SIG-M5 treated with dmso at 0.1 percent for 504 hours (cell line): ENCODE results near the gene ZHX3.

Experiments
- DNase-seq: peaks from one replicate; lab custom pipeline; 2025; ENCODE audit not compliant: unreplicated experiment; lab: John Stamatoyannopoulos, UW

The ZHX3 gene

DNA sequence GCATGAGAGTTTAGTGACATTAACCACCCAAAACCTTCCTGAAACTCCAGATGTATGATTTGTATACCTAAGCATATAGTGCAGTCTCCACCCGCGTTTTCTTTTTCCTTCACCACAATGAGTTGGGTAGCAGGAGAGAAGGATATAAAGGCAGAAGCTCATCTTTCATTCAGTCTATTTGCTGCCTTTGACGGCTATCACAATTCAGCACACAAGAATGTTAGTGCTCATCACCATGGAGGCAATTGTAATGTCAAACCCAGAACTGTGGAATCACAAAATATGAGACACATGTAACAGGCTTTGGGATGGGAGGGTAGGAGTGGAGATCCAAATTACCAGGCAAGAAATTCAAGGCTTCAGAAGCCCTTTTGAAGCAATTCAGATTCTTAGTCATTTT, 17.6 kb downstream of the ZHX3 start:
- no peak for DNase-seq

DNA sequence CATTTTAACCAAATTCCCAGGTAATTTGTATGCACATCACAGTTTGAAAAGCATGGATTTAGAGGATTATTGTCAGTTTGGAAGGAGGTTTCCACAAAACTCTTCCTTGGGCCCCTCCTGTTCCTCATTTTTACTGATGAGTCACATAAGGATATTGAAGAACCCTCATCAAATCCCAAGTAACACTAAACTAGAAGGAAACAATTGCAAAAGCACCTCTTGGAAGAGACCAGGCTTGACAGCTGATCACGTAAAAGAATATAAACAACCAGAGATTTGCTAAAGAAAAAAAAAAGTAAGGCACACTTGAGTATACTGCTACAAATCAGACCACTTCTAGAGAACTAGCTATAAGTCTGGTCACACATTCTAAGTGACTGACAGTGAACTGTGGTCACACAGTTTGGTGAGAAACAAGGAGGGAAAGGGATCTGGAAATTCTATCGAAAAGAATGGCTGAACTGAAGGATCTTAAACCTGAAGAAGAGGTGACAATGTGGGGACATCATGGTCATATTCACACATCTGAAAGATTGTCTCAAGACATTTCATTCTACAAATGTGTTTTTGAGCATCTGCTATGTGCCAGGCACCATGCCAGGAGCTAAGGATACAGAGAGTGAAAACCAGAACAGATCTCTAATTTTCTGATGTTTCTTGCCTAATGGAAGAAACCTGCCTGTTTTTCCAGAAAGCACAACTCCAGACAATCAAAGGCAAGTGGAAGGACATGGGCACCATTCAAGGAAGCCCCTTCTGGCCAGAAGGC, 24.1 kb downstream of the ZHX3 start:
- no peak for DNase-seq

DNA sequence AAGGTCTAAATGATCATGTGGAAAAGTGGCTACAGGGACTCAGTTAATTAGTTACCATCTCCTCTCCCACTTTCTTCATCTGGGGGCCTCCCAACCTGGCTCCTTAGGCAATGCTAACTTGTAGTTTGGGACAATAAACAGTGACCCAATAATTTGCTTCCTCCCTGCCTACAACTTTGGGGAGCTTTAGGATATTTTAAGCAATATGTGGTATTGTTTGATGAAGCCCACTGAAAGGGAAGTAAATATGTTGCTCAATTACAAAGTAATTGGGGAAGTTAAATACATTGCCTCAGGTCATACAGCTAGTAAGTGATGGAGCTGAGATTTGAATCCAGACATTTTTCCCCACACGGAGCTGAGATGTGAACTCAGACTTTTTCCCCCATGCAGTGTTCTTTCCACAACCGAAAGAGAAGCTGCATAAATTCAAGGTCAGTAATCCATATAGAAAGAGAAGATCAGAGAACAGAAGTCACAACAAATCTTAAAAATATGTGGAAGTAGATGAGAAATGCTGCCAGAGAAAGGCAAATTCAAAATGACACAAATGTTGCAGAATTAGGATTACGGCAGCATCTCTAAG, 26.6 kb downstream of the ZHX3 start:
- peak; percentile 80 for DNase-seq

DNA sequence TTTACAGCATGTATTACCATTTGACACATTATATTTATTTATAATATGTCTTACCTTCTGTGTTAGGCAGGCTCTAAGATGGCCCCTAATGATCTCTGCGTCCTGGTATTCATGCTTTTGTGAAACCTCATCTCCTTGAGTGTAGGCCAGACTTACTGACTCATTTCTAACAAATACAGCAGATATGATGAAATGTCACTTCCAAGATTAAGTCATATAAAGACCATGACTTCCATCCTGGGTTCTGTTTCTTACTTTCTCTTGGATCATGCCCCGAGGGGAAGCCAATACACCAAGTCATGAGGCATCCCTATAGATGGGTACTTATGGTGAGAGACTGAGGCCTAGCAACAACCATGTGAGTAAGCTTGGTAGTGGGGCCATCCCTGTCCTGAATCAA, 30.2 kb downstream of the ZHX3 start:
- DNase-seq: no peak

DNA sequence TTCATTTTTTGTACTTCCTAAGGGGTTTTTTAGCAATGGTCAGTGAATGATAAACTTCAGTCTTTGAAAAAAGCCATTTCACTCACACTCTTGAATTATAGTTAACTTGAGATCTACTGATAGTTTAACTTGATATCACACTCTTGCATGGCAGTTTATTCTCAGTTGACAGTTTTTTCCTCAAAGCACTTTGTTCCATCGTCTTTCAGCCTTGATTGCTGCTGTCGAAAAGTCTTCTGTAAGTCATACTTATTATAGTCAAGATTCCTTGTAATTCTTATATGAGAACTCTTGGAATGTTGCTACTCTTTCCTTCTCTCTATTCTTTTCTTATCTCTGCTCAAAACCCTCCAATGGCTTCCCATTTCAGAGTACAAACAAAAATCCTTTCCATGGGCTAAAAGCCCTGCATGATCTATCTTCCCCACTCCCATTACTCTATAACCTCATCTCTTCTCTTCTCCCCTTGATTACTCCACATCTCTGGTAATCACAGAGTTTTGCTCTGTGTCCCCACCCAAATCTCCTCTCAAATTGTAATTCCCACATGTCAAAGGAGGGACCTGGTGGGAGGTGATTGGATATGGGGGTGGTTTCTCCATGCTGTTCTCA, 31.2 kb downstream of the ZHX3 start:
- DNase-seq: no peak

DNA sequence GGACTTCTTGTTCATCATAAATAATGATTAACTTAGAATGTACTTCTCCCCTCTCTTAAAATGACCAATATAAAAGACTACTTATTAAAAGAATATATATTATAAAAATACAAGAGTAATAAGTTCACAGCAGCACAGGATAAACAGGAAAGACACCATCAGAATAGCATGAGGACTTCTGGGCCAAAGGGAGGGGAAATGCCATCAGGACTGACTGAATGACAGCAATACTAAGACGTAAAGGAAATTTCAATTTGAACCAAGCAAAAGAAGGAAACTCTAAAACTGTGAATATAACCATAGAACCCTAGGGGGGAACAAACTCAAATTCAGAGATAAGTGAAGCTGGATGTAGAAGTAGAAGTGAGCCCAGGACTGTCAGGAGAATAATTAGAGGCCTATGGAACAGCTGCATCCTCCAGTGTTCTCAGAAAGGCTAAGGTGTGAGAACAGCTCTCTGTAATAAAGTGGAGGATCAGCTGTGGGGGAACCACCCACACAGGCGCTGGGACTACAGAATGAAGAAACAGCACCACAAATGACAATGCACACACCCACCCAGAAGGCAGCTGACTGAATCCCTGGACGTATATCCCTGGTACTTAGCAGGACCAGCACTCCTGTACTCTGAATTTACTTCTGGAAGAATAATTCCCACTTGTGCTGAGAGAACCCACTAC, 37.8 kb downstream of the ZHX3 start:
- DNase-seq: no peak

DNA sequence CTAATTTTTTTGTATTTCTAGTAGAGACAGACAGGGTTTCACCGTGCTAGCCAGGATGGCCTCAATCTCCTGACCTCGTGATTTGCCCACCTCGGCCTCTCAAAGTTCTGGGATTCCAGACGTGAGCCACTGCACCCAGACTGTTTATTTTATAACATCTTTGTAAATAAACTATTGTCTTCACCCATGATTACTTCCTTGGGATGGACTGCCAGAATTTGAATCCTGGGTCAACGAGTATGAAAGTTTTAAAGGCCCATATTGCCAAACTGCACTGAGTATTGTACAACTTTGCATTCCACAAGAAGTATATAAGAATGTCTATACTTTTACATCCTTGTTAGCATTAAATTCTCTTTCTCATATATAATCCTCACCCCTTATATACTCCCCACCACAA, 38.6 kb downstream of the ZHX3 start:
- no peak for DNase-seq

DNA sequence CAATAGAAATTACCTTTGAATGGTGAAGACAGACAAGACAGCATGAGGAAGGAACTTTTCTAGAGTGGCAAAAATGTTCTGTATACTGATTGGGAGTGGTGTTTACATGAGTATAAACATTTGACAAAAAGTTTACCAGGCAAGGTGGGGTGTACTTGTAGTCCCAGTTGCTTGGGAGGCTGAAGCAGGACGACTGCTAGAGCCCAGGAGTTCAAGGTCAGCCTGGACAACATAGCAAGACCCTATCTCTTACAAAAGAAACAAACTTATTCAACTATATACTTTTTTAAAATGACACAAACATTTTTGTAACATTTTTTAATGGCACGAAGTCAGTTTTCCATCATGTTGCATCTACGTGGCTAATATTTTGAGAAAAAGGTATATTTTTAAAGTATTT, 40.5 kb downstream of the ZHX3 start:
- DNase-seq: no peak

DNA sequence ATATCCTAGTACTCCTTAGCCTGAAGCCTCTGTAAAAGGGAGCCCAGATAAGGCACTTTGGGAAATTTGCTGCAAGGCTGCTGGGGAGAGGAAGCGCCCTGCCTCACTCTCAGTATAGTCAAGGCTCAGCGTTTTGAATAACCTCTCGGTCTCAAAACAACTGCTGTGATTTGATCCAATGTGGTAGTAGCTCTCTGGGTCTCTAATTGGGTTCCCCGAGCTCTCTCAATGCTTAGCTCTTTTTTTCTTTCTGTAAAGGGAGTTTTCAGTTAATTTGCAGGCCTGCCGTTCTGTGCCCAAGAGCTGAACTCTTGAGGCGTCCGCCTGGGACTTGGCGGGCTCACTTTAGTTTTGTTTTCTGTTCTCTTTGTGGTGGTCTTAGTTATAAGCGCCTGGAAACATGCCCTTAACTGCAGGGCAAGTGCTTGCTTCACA, 41.2 kb downstream of the ZHX3 start:
- DNase-seq: no peak

DNA sequence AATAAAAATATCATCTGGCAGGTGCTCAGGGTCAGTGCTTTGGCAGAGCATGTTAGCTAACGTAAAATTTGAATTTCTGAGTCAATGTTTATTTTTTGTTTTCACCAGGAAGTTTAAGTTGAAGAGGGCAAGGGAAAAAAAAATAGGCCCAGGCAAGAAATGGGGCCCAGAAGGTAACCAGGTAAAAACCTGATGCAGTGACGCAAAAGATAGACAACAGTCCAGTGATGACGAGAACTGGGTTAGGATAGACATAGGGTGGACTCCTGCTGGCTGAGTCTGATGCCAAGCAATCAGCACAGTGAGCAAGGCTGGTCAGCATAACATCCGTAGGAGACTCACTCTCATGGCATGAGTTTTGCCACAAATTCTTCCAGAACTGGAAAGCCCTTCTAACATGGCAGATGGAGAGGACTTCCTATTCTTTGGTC, 42.2 kb downstream of the ZHX3 start:
- peak; percentile 10 for DNase-seq

DNA sequence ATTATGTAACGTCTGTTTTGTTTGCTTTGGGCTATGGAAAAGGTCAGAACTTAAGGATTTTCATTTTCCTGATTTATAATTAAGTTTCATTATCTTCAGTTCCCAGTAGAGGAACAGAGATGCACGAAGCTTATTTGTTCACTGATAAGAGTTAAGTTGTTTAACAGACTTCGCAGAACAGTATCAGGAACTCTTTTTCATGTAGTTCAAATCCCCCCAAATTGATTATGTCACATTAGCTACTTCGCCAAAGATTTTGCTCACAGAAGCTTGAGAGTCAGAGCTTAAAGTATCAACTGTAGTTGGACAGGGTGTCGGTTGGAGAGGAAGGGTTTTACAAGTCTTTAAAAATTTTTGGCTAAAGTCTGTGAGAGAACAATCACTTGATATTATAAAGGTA, 43.4 kb downstream of the ZHX3 start:
- DNase-seq: no peak

DNA sequence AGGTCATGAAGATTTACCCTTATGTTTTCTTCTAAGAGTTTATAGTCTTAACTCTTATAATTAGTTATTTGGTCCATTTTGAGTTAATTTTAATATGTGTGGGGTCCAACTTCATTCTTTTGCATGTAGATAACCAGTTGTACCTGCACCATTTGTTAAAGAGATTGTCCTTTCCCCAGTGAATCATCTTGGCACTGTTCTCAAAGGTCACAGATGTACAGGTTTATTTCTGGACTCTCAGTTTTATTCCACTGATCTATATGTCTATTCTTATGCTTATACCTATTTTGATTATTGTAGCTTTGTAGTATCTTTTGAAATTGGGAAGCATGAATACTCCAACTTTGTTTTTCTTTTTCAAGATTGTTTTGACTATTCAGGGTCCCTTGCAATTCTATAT, 44.1 kb downstream of the ZHX3 start:
- no peak for DNase-seq

DNA sequence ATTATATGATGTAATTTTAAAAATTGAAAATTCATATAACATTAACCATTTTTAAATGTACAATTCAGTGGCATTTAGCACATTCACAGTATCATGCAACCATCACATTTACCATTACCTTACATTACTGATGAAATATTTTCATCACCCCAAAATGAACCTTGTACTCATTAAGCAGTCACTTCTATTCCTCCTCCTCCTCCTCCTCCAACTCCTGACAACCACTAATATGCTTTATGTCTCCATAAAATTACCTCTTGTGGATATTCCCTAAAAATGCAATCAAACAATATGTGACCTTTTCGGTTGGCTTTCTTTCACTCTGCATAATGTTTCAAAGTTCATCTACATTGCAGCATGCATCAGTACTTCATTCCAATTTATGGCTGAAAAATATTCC, 45.2 kb downstream of the ZHX3 start:
- DNase-seq: no peak

DNA sequence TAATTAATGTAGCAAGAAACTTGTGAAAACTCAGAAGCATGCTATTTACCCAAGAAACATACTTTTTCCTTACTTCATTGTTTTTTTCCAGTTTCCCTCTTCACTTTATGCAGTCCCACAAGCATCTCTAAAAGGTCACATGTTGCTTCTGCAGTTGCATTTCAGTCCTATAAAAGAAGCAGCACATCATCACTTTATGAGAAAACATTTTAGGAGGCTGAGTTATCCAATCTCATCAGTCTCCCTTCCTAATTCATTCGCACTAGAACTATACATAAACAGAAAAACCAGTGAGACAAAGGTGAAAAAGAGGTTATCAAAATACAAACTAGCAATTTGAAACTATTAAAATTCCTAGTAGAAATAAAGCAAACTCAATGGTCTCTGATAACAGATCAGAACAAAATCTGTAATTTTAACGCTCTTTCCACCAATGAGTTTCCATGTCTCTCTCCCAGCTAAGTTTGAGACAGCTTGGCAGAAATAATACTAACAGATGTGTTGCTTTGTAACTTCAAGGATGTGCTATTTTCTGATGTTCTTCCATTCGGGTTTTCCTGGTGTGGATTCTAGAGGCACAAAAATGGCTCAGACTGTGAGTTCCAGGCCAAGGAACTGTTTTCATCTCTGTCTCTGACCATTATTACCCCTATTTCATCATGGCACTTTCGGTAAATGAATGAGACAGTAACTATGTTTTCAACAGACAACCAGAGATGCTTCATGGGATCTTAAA, 48.4 kb downstream of the ZHX3 start:
- no peak for DNase-seq

DNA sequence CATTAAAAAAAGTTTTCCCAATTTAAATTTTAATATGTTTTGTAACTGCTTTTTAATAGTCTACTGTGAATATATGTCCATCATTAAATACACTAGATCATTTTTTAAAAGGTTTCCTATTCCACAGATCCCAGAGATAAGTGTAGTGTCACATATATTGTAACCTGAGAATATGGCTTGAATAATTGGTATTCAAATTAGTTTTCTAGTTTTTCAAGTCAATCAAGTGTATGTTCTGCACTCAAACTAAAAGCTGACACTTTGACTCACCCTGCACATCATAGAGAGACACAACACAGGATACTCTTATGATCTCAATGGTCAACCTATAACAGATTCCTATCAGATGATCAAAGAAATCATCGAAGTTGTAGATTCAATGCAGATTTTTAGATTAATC, 49.1 kb downstream of the ZHX3 start:
- DNase-seq: peak; percentile 33

DNA sequence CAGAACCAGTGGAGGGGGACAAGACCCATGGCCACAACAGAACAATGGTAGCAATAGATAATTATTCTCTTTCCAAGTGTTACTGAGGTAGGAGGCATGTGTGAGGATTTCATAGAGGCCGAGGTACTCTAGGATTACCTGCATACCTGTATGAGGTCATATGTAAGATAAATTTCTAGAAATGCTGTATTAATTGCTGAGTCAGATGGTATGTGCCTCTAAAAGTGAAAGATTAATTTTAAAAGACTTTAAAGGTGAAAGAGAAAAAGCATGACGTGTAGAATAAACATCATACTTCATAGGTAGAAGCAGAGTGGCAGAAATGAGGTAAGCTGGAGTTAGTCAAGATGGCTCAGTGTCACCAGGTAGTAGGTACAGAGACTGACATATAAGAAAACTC, 51.6 kb downstream of the ZHX3 start:
- DNase-seq: no peak

DNA sequence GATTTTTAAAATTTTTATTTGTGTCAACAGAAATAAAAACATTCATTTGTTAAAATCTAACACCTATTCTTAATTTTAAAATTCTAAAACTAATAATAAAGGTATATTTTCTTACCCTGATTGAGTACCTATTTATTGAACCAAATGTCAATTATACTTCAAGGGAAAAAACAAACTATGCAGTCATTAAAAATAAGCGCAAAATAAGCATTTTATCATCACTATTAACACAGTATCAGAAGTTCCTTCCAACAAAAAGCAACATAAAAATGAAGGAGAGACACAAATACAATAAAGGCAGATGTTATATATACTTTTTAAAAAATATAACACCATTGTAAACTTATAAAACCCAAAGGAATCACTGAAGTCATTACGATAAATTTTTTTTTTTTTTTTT, 52.7 kb downstream of the ZHX3 start:
- no peak for DNase-seq

DNA sequence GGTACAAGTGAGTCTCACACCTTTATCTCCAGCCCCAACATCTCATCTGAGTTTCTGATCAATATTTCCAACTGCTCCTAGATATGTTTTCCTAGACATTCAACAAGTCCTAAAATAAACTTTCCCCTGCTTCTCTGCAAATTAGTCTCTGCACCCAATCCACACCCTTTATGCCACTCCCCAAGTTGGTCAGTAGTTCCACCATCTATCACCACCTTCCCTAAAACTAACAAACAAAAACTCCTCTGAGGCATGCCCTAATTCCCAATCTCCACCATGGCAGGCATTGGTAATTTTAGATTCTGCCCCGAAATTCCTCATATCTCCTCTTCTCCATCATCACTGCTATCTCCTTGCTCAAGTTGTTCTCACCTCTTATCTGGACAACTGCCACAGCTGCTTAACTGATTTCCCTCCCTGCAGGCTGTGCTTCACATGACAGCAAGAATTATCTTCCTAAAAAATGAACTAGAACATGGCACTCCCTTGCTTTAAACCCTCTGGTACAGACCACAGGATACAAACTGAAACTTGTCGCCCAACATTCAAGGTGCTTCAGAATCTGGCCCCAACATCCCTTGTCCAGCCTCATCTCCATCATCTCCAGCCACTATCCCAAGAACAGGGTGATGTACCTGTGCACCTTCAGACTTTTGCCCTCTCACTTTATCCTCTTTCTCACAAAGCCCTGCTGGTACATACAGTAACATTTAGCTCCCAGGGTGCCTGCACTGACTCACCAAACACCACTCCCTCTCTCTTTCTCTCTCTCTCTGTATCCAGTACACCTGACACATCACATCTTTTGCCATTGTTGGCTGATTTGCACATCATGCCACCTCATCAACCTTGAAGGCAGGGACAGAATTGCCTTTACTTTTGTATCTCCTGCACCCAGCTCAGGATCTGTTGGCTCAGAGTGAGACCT, 55.5 kb downstream of the ZHX3 start:
- no peak for DNase-seq

DNA sequence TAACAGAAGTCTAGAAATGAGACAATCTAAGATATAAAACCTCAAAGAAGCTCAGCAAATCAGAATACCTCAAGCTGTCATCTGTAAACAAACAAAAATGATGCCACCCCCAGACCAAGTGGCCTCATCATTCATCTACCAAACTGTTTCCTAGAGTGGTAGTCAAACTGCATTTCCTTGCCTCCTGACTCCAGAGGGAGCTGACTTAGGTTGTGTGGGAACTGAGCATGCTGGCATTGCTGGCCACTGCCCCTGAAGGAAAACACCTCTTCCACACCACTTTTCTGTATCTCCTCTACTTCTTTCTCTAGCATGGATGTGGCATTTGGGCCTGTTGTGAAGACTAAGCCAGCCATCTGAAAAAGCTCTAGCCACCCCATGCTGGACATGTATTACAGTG, 56.3 kb downstream of the ZHX3 start:
- no peak for DNase-seq

DNA sequence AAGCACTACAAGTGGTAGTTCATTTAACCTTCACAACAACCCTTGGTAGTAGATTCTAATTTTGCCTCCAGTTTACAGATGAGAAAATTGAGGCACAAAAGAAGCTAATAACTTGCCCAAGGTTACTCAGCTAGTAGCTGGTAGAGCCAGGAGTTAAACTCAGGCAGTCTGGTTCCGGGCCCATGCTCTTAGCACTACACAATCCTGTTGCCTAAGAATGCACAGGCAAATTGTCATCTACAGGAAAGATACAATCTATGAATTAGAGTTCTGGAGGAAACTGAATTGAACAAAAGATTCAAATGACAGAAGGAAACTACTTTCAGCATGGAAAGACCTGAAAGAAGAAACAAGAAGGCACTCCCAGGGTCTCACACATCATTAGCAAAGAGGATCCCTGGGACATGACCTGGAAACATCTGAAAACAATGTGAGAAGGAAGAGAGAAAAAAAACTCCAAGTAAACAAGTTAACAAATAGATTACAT, 56.8 kb downstream of the ZHX3 start:
- no peak for DNase-seq
